A549 (cell line): ENCODE measurements around the gene ATP13A2. TPM values are rescaled to one million over a fixed set of nuclear protein-coding genes. Genes with fewer than 3 reads are reported as not detected.

Experiments used
- ATAC-seq, 2 experiments: fragments of 200-7000 bp in 1 of 2; fragments of >200 bp in 1 of 2; cut with Nextera tagmentation in 1 of 2; cut with Tn5 transposase in 1 of 2; 3 replicates each; pipeline versions ENCODE4 v1.8.0 to v1.9.1; 2018 to 2020; ENCODE audit warnings: mild to moderate bottlenecking in 1 of 2, moderate library complexity in 1 of 2
- CTCF ChIA-PET: fragments of 300-600 bp; sonication (Branson Sonifier 250); formaldehyde crosslinking; extraction: SDS; loops from one replicate; lab custom pipeline; 2021; ENCODE audit warnings: antibody characterized with exemption, inconsistent platforms; lab: Yijun Ruan, JAX
- POLR2A ChIA-PET: fragments of 350-600 bp; formaldehyde crosslinking; extraction: SDS; loops from one replicate; lab custom pipeline; 2021; ENCODE audit warnings: antibody characterized with exemption, inconsistent platforms; lab: Yijun Ruan, JAX
- DNase-seq, 2 experiments: peaks; one replicate each; pipeline versions ENCODE4 v3.0.0 to v3.0.0-alpha.2; 2011 to 2016; ENCODE audit warnings: low read depth in 1 of 2, low spot score in 1 of 2
- FAIRE-seq: peaks from 2 replicates; lab custom pipeline; 2011; peaks lifted over from hg19 to GRCh38; lab: Jason Lieb, UNC
- H3K27ac ChIP-seq, 2 experiments: fragments of >200 bp; sonication (Bioruptor Twin); formaldehyde crosslinking; 3 replicates each; pipeline ENCODE4 v1.5.1; 2016 to 2017
- H3K4me1 ChIP-seq: fragments of >200 bp; sonication (Bioruptor Twin); formaldehyde crosslinking; 3 replicates; pipeline ENCODE4 v1.6.1; 2016
- H3K4me2 ChIP-seq: fragments of >200 bp; sonication (Bioruptor Twin); formaldehyde crosslinking; 3 replicates; pipeline ENCODE4 v1.6.1; 2016
- H3K4me3 ChIP-seq: fragments of >200 bp; sonication (Bioruptor Twin); formaldehyde crosslinking; 3 replicates; pipeline ENCODE4 v1.5.1; 2016
- H3K9me3 ChIP-seq: fragments of >200 bp; sonication (Bioruptor Twin); formaldehyde crosslinking; 3 replicates; pipeline ENCODE4 v1.6.1; 2016
- BCL3 ChIP-seq: fragments of >200 bp; sonication (Bioruptor Twin); formaldehyde crosslinking; IDR thresholded peaks from 3 replicates; pipeline ENCODE4 v1.6.1; 2016
- CTCF ChIP-seq: fragments of >200 bp; sonication (Bioruptor Twin); formaldehyde crosslinking; IDR thresholded peaks from 3 replicates; pipeline ENCODE4 v1.5.1; 2016
- E2F6 ChIP-seq: IDR thresholded peaks from 2 replicates; pipeline ENCODE4 v1.6.1; 2012; ENCODE audit warnings: low read depth, borderline replicate concordance
- EHMT2 ChIP-seq: fragments of 200-600 bp; sonication (generic); IDR thresholded peaks from 2 replicates; pipeline ENCODE4 v1.6.1; 2016; ENCODE audit warnings: antibody characterized with exemption, low read depth, mild to moderate bottlenecking, moderate library complexity
- EP300 ChIP-seq, 2 experiments: fragments of >200 bp; sonication (Bioruptor Twin); formaldehyde crosslinking; IDR thresholded peaks; 2 replicates in 1 of 2; 3 replicates in 1 of 2; pipeline ENCODE4 v1.6.1; 2016 to 2017
- GATA3 ChIP-seq: IDR thresholded peaks from 2 replicates; pipeline ENCODE4 v1.6.1; 2012; ENCODE audit warnings: borderline replicate concordance
- HES2 ChIP-seq: fragments of >200 bp; sonication (Bioruptor Twin); formaldehyde crosslinking; IDR thresholded peaks from 2 replicates; pipeline ENCODE4 v1.6.1; 2016
- HEYL ChIP-seq: fragments of 250-450 bp; sonication (Bioruptor Pico); IDR thresholded peaks from 2 replicates; pipeline ENCODE4 v1.8.0; 2021; ENCODE audit warnings: mild to moderate bottlenecking, moderate library complexity
- HMGXB4 ChIP-seq: fragments of 250-450 bp; sonication (Bioruptor Pico); IDR thresholded peaks from 2 replicates; pipeline ENCODE4 v1.5.0; 2021; ENCODE audit warnings: mild to moderate bottlenecking, moderate library complexity, borderline replicate concordance
- HOXA7 ChIP-seq: fragments of 250-450 bp; sonication (Bioruptor Pico); IDR thresholded peaks from 2 replicates; pipeline ENCODE4 v1.5.0; 2020; ENCODE audit warnings: mild to moderate bottlenecking, moderate library complexity
- JUNB ChIP-seq: fragments of >200 bp; sonication (Bioruptor Twin); formaldehyde crosslinking; IDR thresholded peaks from 2 replicates; pipeline ENCODE4 v1.6.1; 2016
- KDM1A ChIP-seq: fragments of 200-600 bp; sonication (generic); IDR thresholded peaks from 2 replicates; pipeline ENCODE4 v1.6.1; 2016; ENCODE audit warnings: low read depth, mild to moderate bottlenecking
- MAZ ChIP-seq: fragments of 150-350 bp; IDR thresholded peaks from 2 replicates; pipeline ENCODE4 v1.6.1; 2014; ENCODE audit warnings: antibody characterized with exemption, low read depth, low read length, borderline replicate concordance
- PBX3 ChIP-seq: IDR thresholded peaks from 2 replicates; pipeline ENCODE4 v1.6.1; 2012
- POLR2A ChIP-seq: IDR thresholded peaks from 2 replicates; pipeline ENCODE4 v1.6.1; 2012; ENCODE audit warnings: mild to moderate bottlenecking, low read length
- RAD21 ChIP-seq, 2 experiments: fragments of >200 bp in 1 of 2; sonication (Bioruptor Twin) in 1 of 2; formaldehyde crosslinking in 1 of 2; IDR thresholded peaks in 1 of 2; conservative IDR thresholded peaks in 1 of 2; 2 replicates in 1 of 2; 3 replicates in 1 of 2; pipeline ENCODE4 v1.6.1; 2012 to 2018; ENCODE audit warnings: inconsistent platforms in 1 of 2
- RARB ChIP-seq: fragments of 250-450 bp; sonication (Bioruptor Pico); IDR thresholded peaks from 2 replicates; pipeline ENCODE4 v1.8.0; 2021; ENCODE audit warnings: mild to moderate bottlenecking, moderate library complexity
- RNF2 ChIP-seq: fragments of 200-600 bp; sonication (generic); IDR thresholded peaks from 2 replicates; pipeline ENCODE4 v1.6.1; 2016; ENCODE audit warnings: low read depth, mild to moderate bottlenecking, antibody characterized with exemption, moderate library complexity, borderline replicate concordance
- SREBF2 ChIP-seq: fragments of 450-650 bp; IDR thresholded peaks from 2 replicates; pipeline ENCODE4 v1.6.1; 2014; ENCODE audit warnings: mild to moderate bottlenecking, moderate library complexity
- WGBS: methylation state at CpG from one replicate; pipeline ENCODE4 v1.1.6; 2017; ENCODE audit errors: missing lambda C conversion rate; 5-methylcytosine and 5-hydroxymethylcytosine counted together
- polyA plus RNA-seq, 4 experiments: library from polyadenylated mRNA; depleted of rRNA in 3 of 4; stranded (reverse); fragments of >200 nt; fragmentation: RNase III in 1 of 4; extraction: RNeasy Plus Mini Kit Qiagen cat#74134 plus additional on column Dnase treatment in 1 of 4; gene quantifications; 2 replicates in 3 of 4; 3 replicates in 1 of 4; pipeline ENCODE4 v1.2.3, GENCODE V29; 2011 to 2017

The ATP13A2 gene
- polyA plus RNA-seq, 2 of the 4 experiments (the other 2 are of a cell fraction): 7.9 to 23.1 TPM

GRCh38 chr1:17023573-17023972 is 11.8 kb upstream of the ATP13A2 start:
- no peak for DNase-seq
- Histone ChIP-seq H3K27ac (no peak overlapping the region), H3K4me3 (no peak overlapping the region), H3K9me3 (no peaks in the 10 kb centered on the region), H3K4me1 (no peaks in the 10 kb centered on the region), H3K4me2 (no peak overlapping the region)
- 75% methylated on average over 3 of the region's 3 CpGs for WGBS
- TF ChIP-seq RAD21 (conservative IDR thresholded peaks at IDR 0.05 in 1 of 2, IDR thresholded peaks at IDR 0.05 in 1 of 2) (no peak), HMGXB4 (CRISPR knock-in tag) (no peak), KDM1A (no peak), JUNB (no peak), EHMT2 (no peak), BCL3 (no peak), RNF2 (no peak), EP300 (IDR thresholded peaks at IDR 0.05) (no peak), MAZ (no peak), CTCF (no peak)
- ATAC-seq: no peak
- CTCF ChIA-PET: interaction anchor here (1.2 to 1.9 kb wide), 3 partner anchors 22 to 211 kb away, joined by 3 to 6 read pairs (median 6); no protein-coding TSS in a partner anchor
- no peak for FAIRE-seq
- POLR2A ChIA-PET: no interaction called here

- FAIRE-seq (no peak), DNase-seq (no peak), ATAC-seq (no peak)
- H3K9me3 ChIP-seq: no peaks in the 10 kb centered on the region
- CTCF ChIA-PET: interaction anchor here (1.0 to 1.9 kb wide), 4 partner anchors 23 to 211 kb away, joined by 3 to 6 read pairs (median 4); no protein-coding TSS in a partner anchor
- WGBS: 77% methylated on average over 4 of the region's 4 CpGs
- H3K27ac ChIP-seq: no peak overlapping the region
- POLR2A ChIA-PET: no interaction called here
- no peak overlapping the region for H3K4me2 ChIP-seq
- no peak overlapping the region for H3K4me3 ChIP-seq
- no peak for TF ChIP-seq RARB
- no peak for TF ChIP-seq GATA3
- no peak for TF ChIP-seq HOXA7 (CRISPR knock-in tag)
- no peak for TF ChIP-seq EHMT2
- no peak for TF ChIP-seq E2F6
- TF ChIP-seq HMGXB4 (CRISPR knock-in tag): no peak
- TF ChIP-seq HES2: no peak
- no peak for TF ChIP-seq SREBF2
- no peak for TF ChIP-seq HEYL (CRISPR knock-in tag)
- TF ChIP-seq POLR2A: no peak
- no peak for TF ChIP-seq PBX3
- no peaks in the 10 kb centered on the region for H3K4me1 ChIP-seq
These were observed 11.4 kb upstream of the ATP13A2 start for GRCh38 chr1:17023102-17023501.
